Lung (tissue), 12 donors: Measurements from ENCODE around the gene GFOD1. TPM values are rescaled to one million over a fixed set of nuclear protein-coding genes. Genes with fewer than 3 reads are reported as not detected.
A peak's percentile ranks its signal among the peaks of the same experiment; 100 is the strongest.

Experiments used
- ATAC-seq: fragments of 200-7000 bp; cut with Tn5 transposase; one replicate; pipeline ENCODE4 v1.9.1; 2020; ENCODE audit warnings: moderate number of reproducible peaks; ENCODE audit not compliant: insufficient read depth, low FRiP score
- DNase-seq, 3 donors: peaks; one replicate each; pipeline ENCODE4 v3.0.0-alpha.2; 2013 to 2017
- H3K27ac ChIP-seq, 2 donors: one replicate each; pipeline ENCODE4 v1.5.1; 2013; ENCODE audit warnings: mild to moderate bottlenecking in 2 of 2, moderate library complexity in 2 of 2, control low read depth in 1 of 2, inconsistent platforms in 1 of 2, low read depth in 1 of 2, low read length in 1 of 2
- H3K27me3 ChIP-seq, 3 donors: one replicate each; pipeline ENCODE4 v1.5.1; 2013; ENCODE audit warnings: low read length in 2 of 3; ENCODE audit not compliant: control insufficient read depth in 3 of 3, insufficient read depth in 3 of 3
- H3K36me3 ChIP-seq, 4 donors: one replicate each; pipeline ENCODE4 v1.5.1; 2013; ENCODE audit warnings: low read length in 4 of 4, mild to moderate bottlenecking in 1 of 4, moderate library complexity in 1 of 4; ENCODE audit not compliant: control insufficient read depth in 4 of 4, insufficient read depth in 4 of 4
- H3K4me1 ChIP-seq, 5 donors: one replicate each; pipeline ENCODE4 v1.5.1; 2013; ENCODE audit warnings: low read length in 5 of 5, mild to moderate bottlenecking in 2 of 5, moderate library complexity in 1 of 5; ENCODE audit not compliant: control insufficient read depth in 5 of 5, insufficient read depth in 5 of 5
- H3K4me3 ChIP-seq: one replicate; pipeline ENCODE4 v1.5.1; 2013; ENCODE audit warnings: mild to moderate bottlenecking, control low read depth, moderate library complexity
- H3K9ac ChIP-seq, 2 donors: one replicate each; pipeline ENCODE4 v1.5.1; 2013; ENCODE audit warnings: low read length in 2 of 2, control low read depth in 1 of 2; ENCODE audit not compliant: insufficient read depth in 1 of 2
- H3K9me3 ChIP-seq, 4 donors: one replicate each; pipeline ENCODE4 v1.5.1; 2013; ENCODE audit warnings: low read length in 3 of 4, mild to moderate bottlenecking in 1 of 4, moderate library complexity in 1 of 4; ENCODE audit not compliant: control insufficient read depth in 4 of 4, insufficient read depth in 3 of 4
- WGBS, 2 donors: extraction: QIAGEN DNeasy Blood & Tissue Kit; methylation state at CpG; one replicate each; pipeline ENCODE4 v1.1.7; 2013; 5-methylcytosine and 5-hydroxymethylcytosine counted together
- polyA plus RNA-seq, 2 donors: library from polyadenylated mRNA; stranded (reverse); fragments of 200-250 nt; gene quantifications; one replicate each; pipeline ENCODE4 v1.2.1, GENCODE V29; 2013
- total RNA-seq, 2 donors: library from RNA; depleted of rRNA in 1 of 2; stranded (reverse); fragments of >200 nt in 1 of 2; gene quantifications; one replicate each; pipeline ENCODE4 v1.2.1, GENCODE V29; 2014 to 2021
- TF ChIP-seq, protein P1 (sequence below): IDR thresholded peaks from 2 replicates; pipeline ENCODE4 v1.5.1; 2012; ENCODE audit warnings: mild to moderate bottlenecking; ENCODE audit errors: control extremely low read depth, extremely low read depth
- donor health status: control.
- donor health status: control.
- donor health status: Bipolar disorder and iron deficiency.
- donor health status: healthy.
- donor health status: DM: yes; HTN: yes; CAD: no.

GFOD1 gene
- total and polyA plus RNA-seq, 4 donors = 4.0 to 22.8 (median 7.9) TPM

DNA sequence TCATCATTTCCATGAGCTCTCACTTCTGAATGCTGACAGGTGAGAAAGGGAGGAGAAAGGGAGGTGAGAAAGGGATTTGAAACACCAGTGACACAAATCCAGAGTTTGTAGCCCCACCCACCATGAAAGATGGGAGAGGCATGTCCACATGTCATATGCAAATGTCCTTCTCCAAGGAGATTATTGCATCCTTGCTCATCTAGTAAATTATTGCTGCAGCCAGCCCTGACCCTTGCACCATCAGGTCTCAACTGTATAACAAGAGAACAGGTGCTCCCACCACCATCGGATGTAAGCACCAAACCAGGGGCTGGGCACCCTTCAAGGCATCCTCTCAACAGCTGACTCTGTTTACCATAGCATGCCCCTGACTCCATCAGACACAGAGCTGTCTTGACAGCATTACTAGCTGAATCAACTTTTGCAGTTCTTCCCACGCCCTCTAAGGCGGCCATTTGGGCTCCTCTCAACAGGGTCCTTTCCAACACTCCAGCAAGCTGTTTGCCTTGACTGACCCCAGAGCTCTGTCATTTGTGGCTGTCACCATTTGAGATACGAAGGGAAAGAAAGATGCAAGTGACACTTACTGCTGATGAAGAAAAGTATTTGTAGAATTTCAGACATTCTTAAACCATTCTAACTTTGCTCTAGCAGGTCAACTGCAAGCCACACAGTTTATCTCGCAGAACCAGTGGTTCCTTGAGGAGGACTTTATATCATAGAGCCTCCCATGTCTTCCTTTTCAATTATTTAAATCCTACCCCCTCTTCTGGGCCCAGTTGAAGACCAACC, 14.2 kb downstream of the GFOD1 start:
- no peak overlapping the region for H3K4me3 ChIP-seq
- WGBS, 2 donors = 84 to 89% methylated on average over 5 of the region's 5 CpGs
- ATAC-seq = no peak
- no peaks in the 10 kb centered on the region for H3K27me3 ChIP-seq
- H3K27ac ChIP-seq = no peak overlapping the region
- H3K36me3 ChIP-seq = peaks cover 0 to 5% (median 2%) of the 10 kb centered on the region in 4 donors
- no peak for DNase-seq
- peaks cover 3 to 33% (median 12%) of the 10 kb centered on the region in 5 donors for H3K4me1 ChIP-seq
- no peaks in the 10 kb centered on the region for H3K9me3 ChIP-seq
- no peak overlapping the region for H3K9ac ChIP-seq
- TF ChIP-seq, protein P1, sequence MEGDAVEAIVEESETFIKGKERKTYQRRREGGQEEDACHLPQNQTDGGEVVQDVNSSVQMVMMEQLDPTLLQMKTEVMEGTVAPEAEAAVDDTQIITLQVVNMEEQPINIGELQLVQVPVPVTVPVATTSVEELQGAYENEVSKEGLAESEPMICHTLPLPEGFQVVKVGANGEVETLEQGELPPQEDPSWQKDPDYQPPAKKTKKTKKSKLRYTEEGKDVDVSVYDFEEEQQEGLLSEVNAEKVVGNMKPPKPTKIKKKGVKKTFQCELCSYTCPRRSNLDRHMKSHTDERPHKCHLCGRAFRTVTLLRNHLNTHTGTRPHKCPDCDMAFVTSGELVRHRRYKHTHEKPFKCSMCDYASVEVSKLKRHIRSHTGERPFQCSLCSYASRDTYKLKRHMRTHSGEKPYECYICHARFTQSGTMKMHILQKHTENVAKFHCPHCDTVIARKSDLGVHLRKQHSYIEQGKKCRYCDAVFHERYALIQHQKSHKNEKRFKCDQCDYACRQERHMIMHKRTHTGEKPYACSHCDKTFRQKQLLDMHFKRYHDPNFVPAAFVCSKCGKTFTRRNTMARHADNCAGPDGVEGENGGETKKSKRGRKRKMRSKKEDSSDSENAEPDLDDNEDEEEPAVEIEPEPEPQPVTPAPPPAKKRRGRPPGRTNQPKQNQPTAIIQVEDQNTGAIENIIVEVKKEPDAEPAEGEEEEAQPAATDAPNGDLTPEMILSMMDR = no peak

- H3K27me3 ChIP-seq = no peaks in the 10 kb centered on the region
- TF ChIP-seq, protein P1 = no peak
- peaks cover 3 to 33% (median 13%) of the 10 kb centered on the region in 5 donors for H3K4me1 ChIP-seq
- H3K27ac ChIP-seq = no peak overlapping the region
- H3K9ac ChIP-seq = no peak overlapping the region
- peaks cover 0 to 5% (median 2%) of the 10 kb centered on the region in 4 donors for H3K36me3 ChIP-seq
- no peaks in the 10 kb centered on the region for H3K9me3 ChIP-seq
- DNase-seq (peak in 1 of 3 donors; percentile 44), ATAC-seq (no peak)
- no peak overlapping the region for H3K4me3 ChIP-seq
- WGBS, 2 donors = 63 to 77% methylated on average over 4 of the region's 4 CpGs
These were observed 15.3 kb downstream of the GFOD1 start for GRCh38 chr6:13472099-13472498.

- ATAC-seq (no peak), DNase-seq (no peak)
- Histone ChIP-seq H3K36me3 (peaks cover 0 to 3% (median 1%) of the 10 kb centered on the region in 4 donors), H3K27ac (no peak overlapping the region), H3K4me3 (no peak overlapping the region), H3K9ac (no peak overlapping the region), H3K27me3 (no peaks in the 10 kb centered on the region), H3K4me1 (peaks cover 5 to 40% (median 20%) of the 10 kb centered on the region in 5 donors), H3K9me3 (no peaks in the 10 kb centered on the region)
- TF ChIP-seq, protein P1 = no peak
- 73 to 80% methylated on average over 4 of the region's 4 CpGs for WGBS, 2 donors
These were observed 16.2 kb downstream of the GFOD1 start for GRCh38 chr6:13471184-13471583.
